ENCODE data around the gene C3orf18. TPM values are rescaled to one million over a fixed set of nuclear protein-coding genes. Genes with fewer than 3 reads are reported as not detected.

Gene C3orf18
- total and polyA plus RNA-seq, 10 of the 15 experiments (the other 5 are each of a cell fraction or from before 2014, with no cell fraction given), result 0.06 to 3.2 (median 0.66) TPM

DNA sequence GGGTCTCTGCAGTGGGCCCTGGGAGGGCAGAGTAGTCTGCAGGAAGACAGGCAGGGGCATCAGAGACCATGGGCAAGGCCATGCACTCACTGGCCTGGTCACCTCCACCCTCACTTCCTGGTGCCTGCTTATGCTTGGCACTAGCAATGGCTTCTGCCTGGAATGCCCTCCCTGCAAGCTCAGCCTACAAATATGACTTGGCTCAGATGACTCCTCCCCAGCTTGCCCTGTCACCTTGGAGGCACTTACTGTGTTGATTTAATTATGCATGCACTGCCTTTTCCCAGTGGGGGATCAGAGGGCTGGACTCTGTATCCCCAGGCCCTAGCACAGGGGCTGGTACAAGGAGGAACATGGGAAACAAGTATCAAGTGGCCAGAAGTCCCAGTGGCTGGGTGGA lies 7.8 kb downstream of the C3orf18 start:
- in situ Hi-C loops (cut with MboI) (no loop called here), intact Hi-C loops (cut with micrococcal nuclease; ENCODE audit: unreplicated experiment) (no loop called here)
- Histone ChIP-seq H3K4me2 (ENCODE audit: control insufficient read depth, insufficient read depth) (no peak overlapping the region), H3K4me3 (no peak overlapping the region), H4K20me1 (ENCODE audit: control insufficient read depth, insufficient read depth) (no peaks in the 10 kb centered on the region), H3K9ac (ENCODE audit: control insufficient read depth, insufficient read depth, low read length) (no peak overlapping the region), H3K27ac (ENCODE audit: control insufficient read depth, insufficient read depth) (no peak overlapping the region), H2AFZ (ENCODE audit: control insufficient read depth, low read depth, low read length) (no peak overlapping the region), H3K79me2 (ENCODE audit: control insufficient read depth, insufficient read depth, low read length) (no peaks in the 10 kb centered on the region), H3K4me1 (ENCODE audit: control insufficient read depth, insufficient read depth, low read length) (no peaks in the 10 kb centered on the region), H3K36me3 (ENCODE audit: control insufficient read depth in 2 of 2, insufficient read depth in 2 of 2, low read length in 1 of 2) (no peaks in the 10 kb centered on the region), H3K9me3 (replicated peaks; ENCODE audit: control insufficient read depth, insufficient read depth, low read length) (no peaks in the 10 kb centered on the region), H3K27me3 (replicated peaks in 1 of 2; ENCODE audit: control insufficient read depth in 2 of 2, insufficient read depth in 2 of 2, low read length in 1 of 2) (0 out of 4 replicates have a peak, but pooled peaks cover 0 to 2% of the 10 kb centered on the region in 2 experiments)
- no peak for ATAC-seq
- ChIA-PET CTCF (no interaction called here), POLR2A (no interaction called here), RAD21 (ENCODE audit: unreplicated experiment) (no interaction called here), SMC1A (ENCODE audit: uncharacterized antibody, unreplicated experiment) (no interaction called here)
- DNase-seq (ENCODE audit: low read depth, low spot score), result no peak
- FAIRE-seq, result no peak
- BruUV-seq (replicated peaks), result no TSS peak
- TF ChIP-seq, protein P1, sequence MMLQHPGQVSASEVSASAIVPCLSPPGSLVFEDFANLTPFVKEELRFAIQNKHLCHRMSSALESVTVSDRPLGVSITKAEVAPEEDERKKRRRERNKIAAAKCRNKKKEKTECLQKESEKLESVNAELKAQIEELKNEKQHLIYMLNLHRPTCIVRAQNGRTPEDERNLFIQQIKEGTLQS (IDR thresholded peaks at IDR 0.05; ENCODE audit: borderline replicate concordance, extremely low read depth, low read depth, low read length), result no peak
- TF ChIP-seq PKNOX1 (IDR thresholded peaks at IDR 0.05) (no peak), NFXL1 (IDR thresholded peaks at IDR 0.05; ENCODE audit: borderline replicate concordance) (no peak), JUNB (IDR thresholded peaks at IDR 0.05) (no peak), MEF2B (IDR thresholded peaks at IDR 0.05; ENCODE audit: partially characterized antibody, poor library complexity, severe bottlenecking) (no peak), RUNX3 (IDR thresholded peaks at IDR 0.05; ENCODE audit: low read length) (no peak), LARP7 (IDR thresholded peaks at IDR 0.05) (no peak), ATF7 (IDR thresholded peaks at IDR 0.05; ENCODE audit: low read depth) (no peak), USF1 (IDR thresholded peaks at IDR 0.05; ENCODE audit: borderline replicate concordance, extremely low read length, insufficient read depth, low read depth, low read length) (no peak), SUZ12 (IDR thresholded peaks at IDR 0.05; ENCODE audit: unreplicated experiment) (no peak), NFYB (IDR thresholded peaks at IDR 0.05; ENCODE audit: insufficient read depth, low read depth, low read length) (no peak)
- TF ChIP-seq, protein P2, sequence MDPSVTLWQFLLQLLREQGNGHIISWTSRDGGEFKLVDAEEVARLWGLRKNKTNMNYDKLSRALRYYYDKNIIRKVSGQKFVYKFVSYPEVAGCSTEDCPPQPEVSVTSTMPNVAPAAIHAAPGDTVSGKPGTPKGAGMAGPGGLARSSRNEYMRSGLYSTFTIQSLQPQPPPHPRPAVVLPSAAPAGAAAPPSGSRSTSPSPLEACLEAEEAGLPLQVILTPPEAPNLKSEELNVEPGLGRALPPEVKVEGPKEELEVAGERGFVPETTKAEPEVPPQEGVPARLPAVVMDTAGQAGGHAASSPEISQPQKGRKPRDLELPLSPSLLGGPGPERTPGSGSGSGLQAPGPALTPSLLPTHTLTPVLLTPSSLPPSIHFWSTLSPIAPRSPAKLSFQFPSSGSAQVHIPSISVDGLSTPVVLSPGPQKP (IDR thresholded peaks at IDR 0.05; ENCODE audit: low read depth, low read length), result no peak
- TF ChIP-seq, protein P3, sequence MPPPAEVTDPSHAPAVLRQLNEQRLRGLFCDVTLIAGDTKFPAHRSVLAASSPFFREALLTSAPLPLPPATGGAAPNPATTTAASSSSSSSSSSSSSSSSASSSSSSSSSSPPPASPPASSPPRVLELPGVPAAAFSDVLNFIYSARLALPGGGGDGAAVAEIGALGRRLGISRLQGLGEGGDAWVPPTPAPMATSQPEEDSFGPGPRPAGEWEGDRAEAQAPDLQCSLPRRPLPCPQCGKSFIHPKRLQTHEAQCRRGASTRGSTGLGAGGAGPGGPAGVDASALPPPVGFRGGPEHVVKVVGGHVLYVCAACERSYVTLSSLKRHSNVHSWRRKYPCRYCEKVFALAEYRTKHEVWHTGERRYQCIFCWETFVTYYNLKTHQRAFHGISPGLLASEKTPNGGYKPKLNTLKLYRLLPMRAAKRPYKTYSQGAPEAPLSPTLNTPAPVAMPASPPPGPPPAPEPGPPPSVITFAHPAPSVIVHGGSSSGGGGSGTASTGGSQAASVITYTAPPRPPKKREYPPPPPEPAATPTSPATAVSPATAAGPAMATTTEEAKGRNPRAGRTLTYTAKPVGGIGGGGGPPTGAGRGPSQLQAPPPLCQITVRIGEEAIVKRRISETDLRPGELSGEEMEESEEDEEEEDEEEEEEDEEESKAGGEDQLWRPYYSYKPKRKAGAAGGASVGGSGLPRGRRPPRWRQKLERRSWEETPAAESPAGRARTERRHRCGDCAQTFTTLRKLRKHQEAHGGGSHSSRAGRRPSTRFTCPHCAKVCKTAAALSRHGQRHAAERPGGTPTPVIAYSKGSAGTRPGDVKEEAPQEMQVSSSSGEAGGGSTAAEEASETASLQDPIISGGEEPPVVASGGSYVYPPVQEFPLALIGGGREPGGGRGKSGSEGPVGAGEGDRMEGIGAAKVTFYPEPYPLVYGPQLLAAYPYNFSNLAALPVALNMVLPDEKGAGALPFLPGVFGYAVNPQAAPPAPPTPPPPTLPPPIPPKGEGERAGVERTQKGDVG (CRISPR knock-in tag; IDR thresholded peaks at IDR 0.05), result no peak
- TF ChIP-seq, protein P4, sequence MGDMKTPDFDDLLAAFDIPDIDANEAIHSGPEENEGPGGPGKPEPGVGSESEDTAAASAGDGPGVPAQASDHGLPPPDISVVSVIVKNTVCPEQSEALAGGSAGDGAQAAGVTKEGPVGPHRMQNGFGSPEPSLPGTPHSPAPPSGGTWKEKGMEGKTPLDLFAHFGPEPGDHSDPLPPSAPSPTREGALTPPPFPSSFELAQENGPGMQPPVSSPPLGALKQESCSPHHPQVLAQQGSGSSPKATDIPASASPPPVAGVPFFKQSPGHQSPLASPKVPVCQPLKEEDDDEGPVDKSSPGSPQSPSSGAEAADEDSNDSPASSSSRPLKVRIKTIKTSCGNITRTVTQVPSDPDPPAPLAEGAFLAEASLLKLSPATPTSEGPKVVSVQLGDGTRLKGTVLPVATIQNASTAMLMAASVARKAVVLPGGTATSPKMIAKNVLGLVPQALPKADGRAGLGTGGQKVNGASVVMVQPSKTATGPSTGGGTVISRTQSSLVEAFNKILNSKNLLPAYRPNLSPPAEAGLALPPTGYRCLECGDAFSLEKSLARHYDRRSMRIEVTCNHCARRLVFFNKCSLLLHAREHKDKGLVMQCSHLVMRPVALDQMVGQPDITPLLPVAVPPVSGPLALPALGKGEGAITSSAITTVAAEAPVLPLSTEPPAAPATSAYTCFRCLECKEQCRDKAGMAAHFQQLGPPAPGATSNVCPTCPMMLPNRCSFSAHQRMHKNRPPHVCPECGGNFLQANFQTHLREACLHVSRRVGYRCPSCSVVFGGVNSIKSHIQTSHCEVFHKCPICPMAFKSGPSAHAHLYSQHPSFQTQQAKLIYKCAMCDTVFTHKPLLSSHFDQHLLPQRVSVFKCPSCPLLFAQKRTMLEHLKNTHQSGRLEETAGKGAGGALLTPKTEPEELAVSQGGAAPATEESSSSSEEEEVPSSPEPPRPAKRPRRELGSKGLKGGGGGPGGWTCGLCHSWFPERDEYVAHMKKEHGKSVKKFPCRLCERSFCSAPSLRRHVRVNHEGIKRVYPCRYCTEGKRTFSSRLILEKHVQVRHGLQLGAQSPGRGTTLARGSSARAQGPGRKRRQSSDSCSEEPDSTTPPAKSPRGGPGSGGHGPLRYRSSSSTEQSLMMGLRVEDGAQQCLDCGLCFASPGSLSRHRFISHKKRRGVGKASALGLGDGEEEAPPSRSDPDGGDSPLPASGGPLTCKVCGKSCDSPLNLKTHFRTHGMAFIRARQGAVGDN (IDR thresholded peaks at IDR 0.05), result no peak
